NCI-H2171 treated with DMSO at 0.1 percent for 48 hours (cell line): Measurements from ENCODE around the gene SAE1.

Experiments used
- DNase-seq: peaks from one replicate; lab custom pipeline; 2025; lab: John Stamatoyannopoulos, UW

Gene SAE1

GRCh38 chr19:47161876-47162489 is 31.3 kb downstream of the SAE1 start:
- DNase-seq: no peak

GRCh38 chr19:47168065-47168464 is 37.4 kb downstream of the SAE1 start:
- DNase-seq: no peak

DNA sequence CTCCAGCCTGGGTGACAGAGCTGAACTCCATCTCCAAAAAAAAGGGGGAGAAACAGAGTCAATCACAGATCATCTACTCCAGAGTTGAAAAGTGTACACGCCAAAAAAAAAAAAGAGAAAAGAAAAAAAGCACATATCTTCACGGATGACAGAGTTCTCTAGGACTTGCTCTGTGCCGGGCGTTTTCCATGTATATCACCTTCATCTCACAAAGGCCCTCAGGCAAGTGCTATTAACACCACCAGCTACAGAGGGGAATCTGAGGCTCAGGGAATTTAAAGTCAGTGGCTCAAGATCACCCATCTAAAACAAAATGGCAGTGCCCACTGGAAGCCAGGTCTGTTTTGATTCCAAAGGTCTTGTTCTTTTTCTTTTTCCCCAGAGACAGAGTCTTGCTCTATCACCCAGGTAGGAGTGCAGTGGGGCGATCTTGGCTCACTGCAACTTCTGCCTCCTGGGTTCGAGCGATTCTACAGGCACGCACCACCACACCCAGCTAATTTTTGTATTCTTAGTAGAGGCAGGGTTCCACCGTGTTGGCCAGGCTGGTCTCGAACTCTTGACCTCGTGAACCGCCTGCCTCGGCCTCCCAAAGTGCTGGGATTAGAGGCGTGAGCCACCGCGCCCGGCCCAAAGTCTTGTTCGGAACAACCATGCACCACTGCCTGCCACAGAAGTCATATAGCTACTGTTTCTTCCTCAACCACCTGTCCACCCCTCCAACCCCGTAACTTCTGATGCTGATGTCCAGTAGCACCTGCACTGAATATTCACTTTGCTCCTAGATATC is 42.2 kb downstream of the SAE1 start:
- DNase-seq: no peak

DNA sequence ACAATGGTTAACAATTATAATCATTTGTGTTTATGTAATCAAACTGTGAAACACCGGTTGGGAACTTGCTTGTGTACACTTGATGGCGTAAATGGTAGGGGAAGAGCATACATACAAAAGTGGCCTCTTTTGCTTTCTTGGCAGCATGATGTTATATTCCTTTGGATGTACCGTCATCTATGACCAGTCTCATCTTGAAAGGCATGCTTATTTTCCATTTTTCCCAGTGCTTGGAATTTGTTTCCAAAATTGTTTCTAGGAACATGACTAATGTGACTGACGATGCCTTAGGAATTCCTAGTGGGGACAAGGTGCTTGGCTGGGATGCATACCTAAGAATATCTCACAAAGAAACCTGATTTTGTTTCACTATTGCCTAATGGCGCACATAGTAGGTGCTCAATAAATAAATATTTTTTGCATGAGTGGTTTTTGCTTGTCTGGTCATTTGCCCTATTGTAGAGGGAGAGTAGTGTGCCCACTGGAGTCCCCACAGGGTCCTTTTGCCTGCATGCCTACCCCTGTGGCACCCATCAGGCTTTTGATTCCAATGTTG is 45.5 kb downstream of the SAE1 start:
- no peak for DNase-seq

GRCh38 chr19:47176627-47177090 is 46.0 kb downstream of the SAE1 start:
- no peak for DNase-seq

GRCh38 chr19:47179653-47180310 is 49.1 kb downstream of the SAE1 start:
- DNase-seq: no peak

- no peak for DNase-seq
Observed at GRCh38 chr19:47183601-47184000, 53.0 kb downstream of the SAE1 start.

GRCh38 chr19:47186446-47187334 is 56.1 kb downstream of the SAE1 start:
- no peak for DNase-seq

- no peak for DNase-seq
Observed at GRCh38 chr19:47187335-47187655, 56.7 kb downstream of the SAE1 start.

GRCh38 chr19:47187797-47188196 is 57.2 kb downstream of the SAE1 start:
- DNase-seq: no peak

GRCh38 chr19:47188507-47189033 is 57.9 kb downstream of the SAE1 start:
- no peak for DNase-seq

- DNase-seq: no peak
Observed at GRCh38 chr19:47190167-47190727, 59.6 kb downstream of the SAE1 start.

DNA sequence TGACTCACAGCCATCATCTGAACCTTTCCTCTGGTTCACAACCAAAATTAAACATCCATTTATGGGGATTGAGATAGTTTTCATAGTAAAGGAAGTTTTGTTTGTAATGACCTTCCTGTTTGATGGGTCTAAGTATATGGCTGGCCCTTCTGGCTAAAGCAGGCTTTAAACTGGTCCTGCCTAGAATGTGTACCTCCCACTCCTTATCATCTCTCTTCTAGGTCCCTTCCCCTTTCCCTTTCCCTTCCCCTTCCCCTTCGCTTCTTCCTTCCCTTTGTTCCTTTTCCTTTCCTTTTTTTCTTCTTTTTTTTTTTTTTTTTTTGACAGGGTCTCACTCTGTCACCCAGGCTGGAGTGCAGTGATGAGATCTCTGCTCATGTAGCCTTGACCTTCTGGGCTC is 64.8 kb downstream of the SAE1 start:
- DNase-seq: no peak

DNA sequence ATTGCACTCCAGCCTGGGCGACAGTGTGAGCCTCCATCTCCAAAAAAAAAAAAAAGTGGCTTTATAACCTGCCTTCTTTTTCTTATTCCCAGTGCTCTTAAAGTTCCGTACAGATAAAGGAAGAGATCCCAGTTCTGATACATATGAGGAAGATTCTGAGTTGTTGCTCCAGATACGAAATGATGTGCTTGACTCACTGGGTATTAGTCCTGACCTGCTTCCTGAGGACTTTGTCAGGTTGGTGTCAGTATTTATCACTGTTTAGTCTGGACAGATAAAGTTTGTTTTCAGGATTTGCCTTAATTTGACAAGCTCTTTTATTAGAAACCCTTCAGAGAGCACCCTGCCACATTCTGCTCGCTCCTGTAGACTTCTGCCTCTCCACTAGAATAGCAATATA is 66.5 kb downstream of the SAE1 start:
- no peak for DNase-seq

DNA sequence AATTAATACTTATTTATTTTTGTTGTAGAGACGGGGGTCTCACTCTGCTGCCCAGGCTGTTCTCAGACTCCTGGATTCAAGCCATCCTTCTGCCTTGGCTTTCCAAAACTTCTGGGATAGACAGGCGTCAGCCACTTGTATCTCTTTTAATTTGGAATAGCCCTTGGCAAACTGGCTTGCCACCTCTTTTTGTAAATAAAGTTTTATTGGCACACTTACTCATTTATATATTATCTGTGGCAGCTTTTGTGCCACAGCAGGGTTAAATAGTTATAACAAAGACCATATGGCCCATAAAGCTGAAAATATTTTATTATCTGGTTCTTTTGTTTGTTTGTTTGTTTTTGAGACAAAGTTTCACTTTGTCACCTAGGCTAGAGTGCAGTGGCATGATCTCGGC is 69.9 kb downstream of the SAE1 start:
- no peak for DNase-seq

DNA sequence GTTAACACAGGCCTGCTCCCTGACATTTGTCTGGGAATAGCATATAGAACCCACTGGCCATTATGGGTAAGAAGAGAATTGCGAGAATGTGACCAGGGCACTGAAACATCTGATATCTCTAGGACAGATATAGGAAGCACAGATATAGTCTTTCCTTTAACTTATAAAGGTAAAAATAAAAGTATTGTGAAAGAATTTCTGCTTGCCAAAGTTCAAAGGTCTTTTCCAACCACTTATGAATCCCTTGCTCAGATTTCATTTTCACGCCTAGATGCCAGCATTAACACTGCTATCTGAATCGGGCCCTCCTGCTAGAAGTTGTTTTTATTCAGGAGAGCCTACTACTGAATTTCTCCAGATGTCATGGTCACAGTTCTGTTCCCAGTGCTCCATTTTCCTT is 72.6 kb downstream of the SAE1 start:
- no peak for DNase-seq

GRCh38 chr19:47209319-47210179 is 78.9 kb downstream of the SAE1 start:
- no peak for DNase-seq

DNA sequence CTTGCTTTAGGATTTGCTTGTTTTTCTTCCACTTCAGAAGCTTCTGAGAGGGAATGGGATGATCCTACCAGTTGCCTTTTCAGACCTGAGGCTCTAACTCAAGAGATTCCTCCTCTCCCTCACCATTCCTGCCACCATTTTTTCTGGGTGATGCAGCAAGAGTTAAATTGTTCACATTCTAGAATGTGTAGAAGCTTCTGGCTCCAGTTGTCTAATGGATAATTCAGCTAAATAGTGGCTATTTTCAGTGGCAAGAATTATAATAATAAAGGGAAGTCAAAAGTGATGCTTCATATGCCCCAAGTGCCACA is 79.5 kb downstream of the SAE1 start:
- no peak for DNase-seq

DNA sequence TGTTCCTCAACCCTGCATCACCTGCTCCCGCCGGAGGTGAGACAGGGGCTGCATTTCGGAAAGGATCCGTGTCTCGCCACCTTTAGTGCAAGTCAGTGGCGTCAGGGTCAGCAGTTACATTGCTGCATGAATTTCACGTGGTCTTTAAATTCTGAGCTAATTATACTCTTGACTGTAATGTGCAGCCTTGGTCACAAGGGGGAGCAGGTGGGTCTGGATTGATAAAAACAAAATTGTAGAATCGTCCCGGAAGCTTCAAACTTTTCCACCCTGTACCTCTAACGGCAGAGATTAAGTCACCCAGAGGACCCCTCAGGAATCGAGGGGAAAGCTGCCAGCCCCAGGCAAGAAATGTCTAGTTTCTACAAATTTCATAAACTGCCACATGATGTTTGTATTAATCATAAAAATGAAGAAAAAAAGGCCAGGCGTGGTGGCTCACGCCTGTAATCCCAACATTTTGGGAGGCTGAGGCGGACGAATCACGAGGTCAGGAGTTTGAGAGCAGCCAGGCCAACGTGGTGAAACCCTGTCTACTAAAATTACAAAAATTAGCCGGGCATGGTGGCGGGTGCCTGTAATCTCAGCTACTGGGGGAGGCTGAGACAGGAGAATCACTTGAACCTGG is 80.2 kb downstream of the SAE1 start:
- peak; percentile 67 for DNase-seq

- DNase-seq: no peak
Observed at GRCh38 chr19:47215581-47215980, 84.9 kb downstream of the SAE1 start.
